WI38 (cell line): Measurements from ENCODE around the gene ZMYND15.

ENCODE experiments used
- H3K4me3 ChIP-seq: 2 replicates; pipeline ENCODE4 v1.5.1; 2011; ENCODE audit warnings: low read depth, mild to moderate bottlenecking, control low read depth, low read length
- TF ChIP-seq, protein P1 (sequence below): IDR thresholded peaks from 2 replicates; pipeline ENCODE4 v1.5.1; 2012; ENCODE audit warnings: low read depth, mild to moderate bottlenecking, control low read depth, low read length

The ZMYND15 gene

DNA sequence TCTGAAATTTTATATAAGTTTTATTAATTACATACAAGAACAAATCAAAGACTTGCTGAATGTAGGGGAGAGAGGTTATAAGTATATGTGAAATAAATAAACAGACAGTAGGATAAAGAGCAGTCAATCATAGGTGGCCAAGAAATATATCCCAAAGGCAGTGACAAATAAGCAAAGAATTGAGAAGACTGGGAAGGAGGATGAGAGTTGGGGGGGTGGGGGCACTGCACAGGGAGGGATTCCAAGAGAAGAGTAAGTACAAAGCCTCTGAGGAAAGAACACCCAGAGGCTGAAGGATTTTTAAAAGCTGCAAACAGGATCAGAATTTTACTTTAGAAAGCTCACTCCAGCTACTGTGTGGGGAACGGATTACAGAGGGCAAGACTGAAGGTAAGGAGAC, 38.5 kb upstream of the ZMYND15 start:
- TF ChIP-seq, protein P1, sequence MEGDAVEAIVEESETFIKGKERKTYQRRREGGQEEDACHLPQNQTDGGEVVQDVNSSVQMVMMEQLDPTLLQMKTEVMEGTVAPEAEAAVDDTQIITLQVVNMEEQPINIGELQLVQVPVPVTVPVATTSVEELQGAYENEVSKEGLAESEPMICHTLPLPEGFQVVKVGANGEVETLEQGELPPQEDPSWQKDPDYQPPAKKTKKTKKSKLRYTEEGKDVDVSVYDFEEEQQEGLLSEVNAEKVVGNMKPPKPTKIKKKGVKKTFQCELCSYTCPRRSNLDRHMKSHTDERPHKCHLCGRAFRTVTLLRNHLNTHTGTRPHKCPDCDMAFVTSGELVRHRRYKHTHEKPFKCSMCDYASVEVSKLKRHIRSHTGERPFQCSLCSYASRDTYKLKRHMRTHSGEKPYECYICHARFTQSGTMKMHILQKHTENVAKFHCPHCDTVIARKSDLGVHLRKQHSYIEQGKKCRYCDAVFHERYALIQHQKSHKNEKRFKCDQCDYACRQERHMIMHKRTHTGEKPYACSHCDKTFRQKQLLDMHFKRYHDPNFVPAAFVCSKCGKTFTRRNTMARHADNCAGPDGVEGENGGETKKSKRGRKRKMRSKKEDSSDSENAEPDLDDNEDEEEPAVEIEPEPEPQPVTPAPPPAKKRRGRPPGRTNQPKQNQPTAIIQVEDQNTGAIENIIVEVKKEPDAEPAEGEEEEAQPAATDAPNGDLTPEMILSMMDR = no peak
- no peak overlapping the region for H3K4me3 ChIP-seq

DNA sequence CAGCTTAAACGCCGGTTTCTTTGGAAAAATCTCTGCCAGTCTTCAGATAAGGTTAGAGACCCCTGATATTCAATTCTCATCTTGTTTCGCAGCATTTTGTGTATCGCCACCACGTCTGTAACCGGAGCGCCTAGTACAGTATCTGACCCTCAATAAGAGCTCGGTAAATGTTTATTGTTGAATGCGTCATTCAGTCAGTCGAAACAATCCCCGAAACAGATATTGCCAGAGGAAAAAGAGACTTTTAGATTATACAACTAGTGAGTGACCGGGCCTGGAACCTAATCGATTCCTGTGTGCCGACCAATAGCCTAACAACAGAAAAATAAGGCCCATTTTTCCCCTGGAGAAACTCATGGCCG, 36.3 kb upstream of the ZMYND15 start:
- peak overlapping the region; percentile 98 for H3K4me3 ChIP-seq

DNA sequence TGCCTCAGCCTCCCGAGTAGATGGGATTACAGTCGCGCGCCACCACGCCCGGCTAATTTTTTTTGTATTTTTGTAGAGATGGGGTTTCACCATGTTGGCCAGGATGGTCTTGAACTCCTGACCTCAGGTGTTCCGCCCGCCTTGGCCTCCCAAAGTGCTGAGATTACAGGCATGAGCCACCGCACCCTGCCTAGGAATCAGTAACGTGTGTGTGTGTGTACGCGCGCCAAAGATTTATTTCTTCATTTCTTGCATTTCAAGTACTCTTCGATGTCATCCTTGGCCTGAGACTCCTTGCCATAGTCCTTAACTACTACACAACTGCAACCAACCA, 35.1 kb upstream of the ZMYND15 start:
- peak overlapping the region; percentile 98 for H3K4me3 ChIP-seq

More for the DNA sequence above, 36.3 kb upstream of the ZMYND15 start:
- TF ChIP-seq, protein P1 = no peak

DNA sequence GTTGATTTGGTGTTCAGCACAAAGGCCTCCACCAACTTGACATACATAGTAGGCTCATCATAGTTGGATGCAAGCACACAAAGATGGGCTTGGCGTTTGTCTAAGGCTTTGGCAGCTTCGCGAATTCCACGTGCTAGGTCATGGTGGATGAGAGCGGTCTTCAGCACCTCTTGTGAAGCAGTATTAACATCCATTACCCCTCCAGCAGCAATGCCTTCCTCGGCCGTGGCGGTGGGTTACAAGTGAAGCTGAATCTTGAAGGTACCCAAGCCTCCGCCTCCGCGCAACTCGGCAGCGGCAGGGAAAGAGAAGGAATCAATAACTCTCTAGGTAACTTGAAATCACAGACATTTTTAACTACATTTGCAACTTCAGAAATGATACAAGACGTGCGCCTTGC, 34.6 kb upstream of the ZMYND15 start:
- H3K4me3 ChIP-seq = no peak overlapping the region
- TF ChIP-seq, protein P1 = no peak

DNA sequence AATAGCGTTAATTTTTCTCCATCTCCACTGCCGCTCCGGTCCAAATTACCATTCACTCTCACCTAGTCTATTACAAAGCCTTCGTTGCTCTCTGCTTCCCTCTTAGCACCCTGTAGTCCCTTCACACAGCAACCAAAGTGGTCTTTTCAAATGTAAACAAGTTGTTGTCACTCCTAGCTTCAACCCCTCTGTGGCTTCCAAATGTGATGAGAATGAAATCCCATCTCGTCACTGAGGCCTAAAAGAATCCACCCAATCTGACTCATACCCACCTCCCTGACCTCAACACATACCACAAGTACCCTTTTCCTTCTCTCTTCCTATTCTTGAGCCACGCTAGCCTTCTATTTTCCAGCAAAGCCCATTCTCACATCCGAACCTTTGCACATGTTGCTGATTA, 33.5 kb upstream of the ZMYND15 start:
- no peak overlapping the region for H3K4me3 ChIP-seq
- TF ChIP-seq, protein P1 = no peak

DNA sequence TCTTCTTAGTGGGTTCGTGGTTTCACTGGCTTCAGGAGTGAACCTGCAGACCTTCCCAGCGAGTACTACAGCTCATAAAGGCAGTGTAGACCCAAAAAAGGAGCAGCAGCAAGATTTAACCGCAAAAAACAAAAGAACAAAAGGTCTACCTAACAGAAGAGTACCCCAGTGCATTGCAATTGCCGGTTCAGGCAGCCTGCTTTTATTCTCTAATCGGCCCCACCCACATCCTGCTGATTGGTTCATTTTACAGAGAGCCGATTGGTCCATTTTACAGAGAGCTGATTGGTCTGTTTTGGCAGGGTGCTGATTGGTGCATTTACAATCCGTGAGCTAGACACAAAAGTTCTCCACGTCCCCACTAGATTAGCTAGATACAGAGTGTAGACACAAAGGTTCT, 31.2 kb upstream of the ZMYND15 start:
- TF ChIP-seq, protein P1 = no peak

DNA sequence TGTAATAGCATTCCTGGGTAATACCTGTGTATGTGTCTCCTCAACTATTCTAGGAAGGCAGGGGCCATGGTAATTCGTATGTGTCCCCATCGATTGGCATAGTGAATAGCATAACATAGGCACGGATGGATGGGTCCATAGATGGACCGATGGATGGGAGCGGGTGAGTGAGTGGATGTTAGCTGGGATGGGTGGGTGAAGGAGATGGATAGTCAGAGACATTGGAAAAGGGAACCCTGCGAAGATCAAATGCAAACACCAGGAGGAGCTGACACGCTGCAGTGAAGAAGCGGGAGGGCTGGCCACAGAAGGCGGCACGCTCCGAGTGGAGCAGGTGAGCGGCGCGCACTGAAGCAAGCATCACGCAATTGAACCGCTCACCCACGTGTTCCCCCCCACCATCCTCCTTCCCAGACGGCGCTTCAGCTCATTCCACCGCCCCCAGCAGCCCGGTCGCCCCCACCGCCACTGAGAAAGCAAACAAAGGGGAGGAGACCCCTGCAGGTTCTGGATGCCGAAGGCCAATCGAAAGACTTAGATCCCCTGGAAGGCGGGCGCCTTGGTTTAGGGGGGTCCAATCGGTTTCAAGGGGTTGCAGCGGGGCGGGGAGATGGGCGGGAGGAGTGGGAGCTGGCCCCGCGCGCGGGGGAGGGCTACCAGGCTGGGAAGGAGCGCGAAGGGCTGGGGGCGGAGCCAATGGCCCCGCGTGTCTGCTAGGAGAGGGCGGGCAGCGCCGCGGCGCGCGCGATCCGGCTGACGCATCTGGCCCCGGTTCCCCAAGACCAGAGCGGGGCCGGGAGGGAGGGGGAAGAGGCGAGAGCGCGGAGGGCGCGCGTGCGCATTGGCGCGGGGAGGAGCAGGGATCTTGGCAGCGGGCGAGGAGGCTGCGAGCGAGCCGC, 29.6 kb upstream of the ZMYND15 start, which contains the start of gene ARRB2:
Gene ARRB2, plus strand, starts transcription at position 839 of the 899 bp plus-strand sequence. CDS start 90 bp downstream, outside the sequence.
- peak within 1 kb of the TSS; percentile 66 for H3K4me3 ChIP-seq
- TF ChIP-seq, protein P1 = peak; percentile 11; the same call in 1 of the 2 replicates

More for the DNA sequence above, 31.2 kb upstream of the ZMYND15 start:
- no peak overlapping the region for H3K4me3 ChIP-seq
